DMS 273 treated with DMSO at 0.1 percent for 48 hours (cell line): ENCODE results near the gene DNASE1L3.
"Not testable (repeated sequence)": the region's sequence is repeated elsewhere in the genome, so short reads cannot be mapped to it uniquely, and the experiment has no call there.

ENCODE experiments used
- DNase-seq: peaks from one replicate; lab custom pipeline; 2025; lab: John Stamatoyannopoulos, UW

The DNASE1L3 gene

DNA sequence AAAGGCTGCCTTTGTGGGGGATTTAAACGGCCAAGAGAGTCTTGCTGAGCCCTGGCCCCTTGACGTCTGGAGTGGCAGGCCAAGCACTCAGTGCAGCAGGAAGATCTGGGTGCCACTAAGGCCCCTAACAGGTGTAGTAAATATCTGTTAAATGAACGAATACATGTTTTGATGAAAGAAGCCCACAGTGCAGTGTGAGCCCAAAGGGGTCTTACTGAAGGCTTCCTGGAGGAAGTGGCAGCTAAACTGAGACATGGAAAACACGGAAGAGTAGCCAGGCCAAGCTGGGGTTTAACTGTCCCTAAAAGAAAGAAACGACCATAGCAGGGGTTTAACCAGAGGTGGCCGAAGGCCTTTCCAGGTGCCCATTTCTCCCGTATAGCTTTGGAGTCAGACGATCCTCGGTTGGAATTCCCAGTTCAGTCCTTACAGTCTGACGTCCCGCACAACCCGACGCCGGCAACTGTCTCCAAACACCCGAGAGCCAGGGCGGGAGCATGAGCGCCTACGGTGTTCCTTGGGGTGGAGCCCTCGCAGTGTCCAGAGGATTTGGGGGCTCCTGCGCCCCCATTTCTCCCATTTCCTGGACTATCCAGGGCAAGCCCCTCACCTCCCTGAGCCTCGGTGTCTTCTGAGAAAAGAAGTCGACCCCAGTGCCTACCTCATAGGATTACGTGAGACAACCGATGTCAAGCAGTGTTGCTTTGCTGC is 25.9 kb upstream of the DNASE1L3 start:
- no peak for DNase-seq

- DNase-seq = no peak
These were observed 25.2 kb upstream of the DNASE1L3 start for GRCh38 chr3:58235970-58236369.

- peak; percentile 48 for DNase-seq
These were observed 23.8 kb upstream of the DNASE1L3 start for GRCh38 chr3:58234516-58234931.

GRCh38 chr3:58231666-58232065 is 20.9 kb upstream of the DNASE1L3 start:
- peak; percentile 48 for DNase-seq

GRCh38 chr3:58230876-58231552 is 20.2 kb upstream of the DNASE1L3 start:
- DNase-seq = peak; percentile 22

DNA sequence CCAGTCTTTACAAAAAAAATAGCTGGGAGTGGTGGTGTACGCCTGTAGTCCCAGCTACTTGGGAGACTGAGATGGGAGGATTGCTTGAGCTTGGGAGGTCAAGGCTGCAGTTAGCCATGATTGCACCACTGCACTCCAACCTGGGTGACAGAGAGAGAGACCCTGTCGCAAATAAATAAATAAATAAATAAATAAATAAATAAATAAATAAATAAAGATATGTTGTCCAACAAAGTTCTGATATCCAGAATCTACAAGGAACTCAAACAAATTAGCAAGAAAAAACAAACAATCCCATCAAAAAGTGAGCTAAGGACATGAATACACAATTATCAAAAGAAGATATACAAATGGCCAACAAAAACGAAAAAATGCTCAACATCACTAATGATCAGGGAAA is 17.2 kb upstream of the DNASE1L3 start:
- DNase-seq = not testable (repeated sequence)

GRCh38 chr3:58223855-58224254 is 13.1 kb upstream of the DNASE1L3 start:
- no peak for DNase-seq

GRCh38 chr3:58222161-58222724 is 11.5 kb upstream of the DNASE1L3 start:
- DNase-seq = no peak

DNA sequence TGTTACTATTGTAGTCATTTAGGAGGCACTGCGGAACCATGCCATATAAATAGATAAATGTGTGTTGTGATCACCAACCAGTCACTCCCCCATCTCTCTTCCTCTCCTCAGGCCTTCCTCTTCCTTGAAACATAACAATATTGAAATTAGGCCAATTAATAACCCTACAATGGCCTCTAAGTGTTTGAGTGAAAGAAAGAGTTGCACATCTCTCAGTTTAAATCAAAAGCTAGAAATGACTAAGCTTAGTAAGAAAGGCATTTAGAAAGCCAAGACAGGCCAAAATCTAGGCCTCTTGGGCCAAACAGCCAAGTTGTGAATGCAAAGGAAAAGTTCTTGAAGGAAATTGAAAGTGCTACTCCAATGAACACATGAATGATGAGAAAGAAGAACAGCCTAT is 8.1 kb upstream of the DNASE1L3 start:
- DNase-seq = no peak

DNA sequence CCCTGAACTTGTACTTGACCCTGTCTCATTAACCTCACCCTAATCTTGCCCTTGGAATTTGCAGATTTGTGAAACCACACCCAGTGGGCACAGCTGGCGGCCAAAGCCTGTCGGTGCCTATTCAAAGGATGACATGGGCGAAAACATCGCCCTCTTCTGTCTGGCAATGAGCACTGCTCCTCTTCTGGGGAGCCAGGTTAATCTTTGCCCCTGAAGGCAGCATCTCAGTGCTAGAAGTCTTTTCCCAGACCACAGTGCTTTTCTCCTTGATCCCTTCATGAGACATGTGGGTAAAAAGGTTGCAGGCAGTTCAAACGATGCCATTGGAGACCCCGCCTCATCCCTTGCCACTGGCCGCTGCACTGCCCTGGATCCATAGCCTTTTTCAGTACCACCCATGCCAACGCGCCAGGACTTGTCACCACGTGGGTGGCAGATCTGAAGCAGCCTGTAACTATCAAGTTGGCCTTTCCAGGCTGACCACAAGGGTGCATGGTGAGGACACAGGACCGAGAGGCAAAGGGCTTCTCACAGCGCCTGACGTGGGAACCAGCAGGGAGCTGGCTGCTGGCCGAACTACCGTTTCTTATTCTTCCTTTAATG is 6.5 kb upstream of the DNASE1L3 start:
- peak; percentile 18 for DNase-seq

- DNase-seq = no peak
These were observed 5.9 kb upstream of the DNASE1L3 start for GRCh38 chr3:58216496-58217195.

DNA sequence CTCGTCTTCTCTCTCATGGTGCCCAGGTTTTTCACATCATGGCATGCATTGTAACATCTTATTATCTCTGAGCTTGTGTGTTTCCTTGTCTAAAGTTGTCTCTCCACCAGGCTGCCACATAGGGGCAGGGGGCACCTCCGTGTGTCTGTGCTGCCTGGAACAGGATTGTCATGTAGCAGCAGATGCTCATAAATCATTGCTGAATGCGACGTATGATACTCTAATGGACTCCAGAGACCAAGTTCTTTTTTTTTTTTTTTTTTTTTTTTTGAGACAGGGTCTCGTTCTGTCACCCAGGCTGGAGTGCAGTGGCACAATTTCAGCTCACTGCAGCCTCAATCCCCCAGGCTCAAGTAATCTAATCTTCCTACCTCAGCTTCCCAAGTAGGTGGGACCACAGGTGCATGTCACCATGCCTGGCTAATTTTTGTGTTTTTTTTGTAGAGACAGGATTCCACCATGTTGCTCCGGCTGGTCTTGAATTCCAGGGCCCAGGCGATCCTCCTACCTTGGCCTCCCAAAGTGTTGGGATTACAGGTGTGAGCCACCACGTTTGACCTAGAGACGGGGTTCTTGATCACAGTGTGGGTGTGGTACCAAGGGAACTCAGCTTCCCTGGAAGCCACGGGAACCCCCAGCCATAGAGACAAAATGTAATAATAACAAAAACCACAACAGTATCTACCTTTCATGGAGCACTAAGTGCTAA is 4.7 kb upstream of the DNASE1L3 start:
- DNase-seq = no peak

GRCh38 chr3:58214484-58215316 is 3.9 kb upstream of the DNASE1L3 start:
- no peak for DNase-seq

DNA sequence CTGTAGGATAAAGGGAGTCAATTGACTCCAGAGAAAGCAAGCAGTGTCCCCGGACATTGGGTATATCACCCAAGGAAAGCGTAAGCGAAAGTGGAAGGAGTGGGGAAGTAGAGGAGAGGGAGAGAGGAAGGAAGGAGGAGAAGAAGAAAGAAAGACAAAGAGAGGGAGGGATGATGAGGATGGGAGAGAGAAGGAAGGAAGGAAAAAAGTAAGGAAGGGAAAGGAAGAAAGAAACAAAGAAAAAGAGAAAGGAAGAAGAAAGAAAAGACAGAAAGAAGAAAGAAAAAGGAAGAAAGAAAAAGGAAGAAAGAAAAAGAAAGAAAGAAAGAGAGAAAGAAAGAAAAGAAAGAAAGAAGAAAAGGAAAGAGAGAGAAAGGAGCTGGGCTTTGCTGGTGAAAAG is 839 bp downstream of the DNASE1L3 start:
- no peak for DNase-seq

- no peak for DNase-seq
These were observed 2.8 kb downstream of the DNASE1L3 start for GRCh38 chr3:58207954-58208353.

GRCh38 chr3:58206406-58207011 is 4.3 kb downstream of the DNASE1L3 start:
- no peak for DNase-seq

DNA sequence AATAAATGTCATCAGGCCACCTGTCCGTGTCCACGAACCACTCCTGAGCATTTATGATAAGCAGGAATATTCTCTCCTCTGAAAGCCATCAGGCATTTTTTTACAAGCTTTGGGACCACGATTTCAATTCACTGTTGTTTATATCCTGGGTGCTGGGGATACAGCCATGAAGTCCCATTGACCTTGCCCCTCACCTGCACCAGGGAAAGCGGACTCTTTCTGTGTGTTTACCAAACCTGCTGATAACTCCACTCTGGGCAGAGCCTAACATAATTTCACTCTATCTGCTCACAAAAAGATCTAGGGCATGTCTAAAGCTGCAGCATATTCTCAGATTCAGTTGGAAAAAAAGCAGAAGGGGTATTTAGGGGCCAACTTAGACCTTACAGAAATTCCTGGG is 4.8 kb downstream of the DNASE1L3 start:
- DNase-seq = no peak

- DNase-seq = no peak
These were observed 6.1 kb downstream of the DNASE1L3 start for GRCh38 chr3:58204720-58205119.

DNA sequence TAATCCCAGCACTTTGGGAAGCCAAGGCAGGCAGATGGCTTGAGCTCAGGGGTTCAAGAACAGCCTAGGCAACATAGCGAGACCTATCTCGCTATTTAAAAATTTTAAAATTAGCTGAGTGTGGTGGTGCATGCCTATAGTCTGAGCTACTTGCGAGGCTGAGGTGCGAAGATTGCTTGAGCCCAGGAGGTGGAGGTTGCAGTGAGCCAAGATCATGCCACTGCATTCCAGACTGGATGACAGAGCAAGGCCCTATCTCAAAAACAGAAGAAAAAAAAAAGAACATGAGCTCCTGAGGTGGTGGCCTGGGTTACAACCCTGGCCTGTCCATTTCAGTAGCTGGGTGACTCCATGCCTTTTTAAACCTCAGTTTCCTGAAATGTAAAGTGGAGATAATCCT is 7.2 kb downstream of the DNASE1L3 start:
- DNase-seq = no peak

GRCh38 chr3:58202917-58203360 is 7.8 kb downstream of the DNASE1L3 start:
- DNase-seq = no peak
